Neural progenitor cell (in vitro differentiated cells): ENCODE data around the gene RBFOX1. TPM values are rescaled to one million over a fixed set of nuclear protein-coding genes. Genes with fewer than 3 reads are reported as not detected.

Experiments
- DNase-seq: peaks from one replicate; pipeline ENCODE4 v3.0.0-alpha.2; 2016; ENCODE audit warnings: low spot score
- H2AFZ ChIP-seq: fragments of 200-600 bp; sonication (generic); replicated peaks from 2 replicates; pipeline ENCODE4 v1.6.1; 2016; ENCODE audit warnings: antibody characterized with exemption
- H3F3A ChIP-seq: fragments of 200-600 bp; sonication (generic); 2 replicates; pipeline ENCODE4 v1.6.1; 2016; ENCODE audit warnings: antibody characterized with exemption, low read depth
- H3K27ac ChIP-seq: fragments of 200-600 bp; sonication (generic); 2 replicates; pipeline ENCODE4 v1.5.1; 2016; ENCODE audit warnings: mild to moderate bottlenecking
- H3K27me3 ChIP-seq: fragments of 200-600 bp; sonication (generic); 2 replicates; pipeline ENCODE4 v1.6.1; 2016; ENCODE audit warnings: mild to moderate bottlenecking, moderate library complexity
- H3K36me3 ChIP-seq: fragments of 200-600 bp; sonication (generic); 2 replicates; pipeline ENCODE4 v1.5.1; 2016
- H3K4me1 ChIP-seq: fragments of 200-600 bp; sonication (generic); 2 replicates; pipeline ENCODE4 v1.6.1; 2016; ENCODE audit warnings: mixed run types
- H3K4me2 ChIP-seq: fragments of 200-600 bp; sonication (generic); 2 replicates; pipeline ENCODE4 v1.6.1; 2016
- H3K4me3 ChIP-seq: fragments of 200-600 bp; sonication (generic); 2 replicates; pipeline ENCODE4 v1.5.1; 2016
- H3K79me2 ChIP-seq: fragments of 200-600 bp; sonication (generic); 2 replicates; pipeline ENCODE4 v1.6.1; 2016; ENCODE audit warnings: low read depth
- H3K9ac ChIP-seq: fragments of 200-600 bp; sonication (generic); 2 replicates; pipeline ENCODE4 v1.6.1; 2016
- H3K9me3 ChIP-seq: fragments of 200-600 bp; sonication (generic); 2 replicates; pipeline ENCODE4 v1.5.1; 2016; ENCODE audit warnings: low read depth
- H4K20me1 ChIP-seq: fragments of 200-600 bp; sonication (generic); 2 replicates; pipeline ENCODE4 v1.6.1; 2016; ENCODE audit warnings: low read depth
- H3K27ac Mint-ChIP-seq: 3 replicates; pipeline ENCODE4 v1.8.0; 2021; ENCODE audit warnings: mixed read lengths
- H3K27me3 Mint-ChIP-seq: 2 replicates; pipeline ENCODE4 v1.8.0; 2022; ENCODE audit warnings: low read depth, mild to moderate bottlenecking, inconsistent platforms, moderate library complexity, mixed read lengths; ENCODE audit not compliant: insufficient read depth
- H3K36me3 Mint-ChIP-seq: 3 replicates; pipeline ENCODE4 v1.8.0; 2021; ENCODE audit warnings: mixed read lengths
- H3K4me1 Mint-ChIP-seq: 3 replicates; pipeline ENCODE4 v1.8.0; 2021; ENCODE audit warnings: mixed read lengths
- H3K4me3 Mint-ChIP-seq: 3 replicates; pipeline ENCODE4 v1.8.0; 2021; ENCODE audit warnings: mild to moderate bottlenecking, moderate library complexity, mixed read lengths
- H3K9me3 Mint-ChIP-seq: 3 replicates; pipeline ENCODE4 v1.8.0; 2020; ENCODE audit warnings: mixed read lengths
- CTCF ChIP-seq: fragments of 200-600 bp; sonication (generic); IDR thresholded peaks from 2 replicates; pipeline ENCODE4 v1.5.1; 2017; ENCODE audit warnings: antibody characterized with exemption, mild to moderate bottlenecking
- EZH2 ChIP-seq: fragments of 200-600 bp; sonication (generic); IDR thresholded peaks from 2 replicates; pipeline ENCODE4 v1.6.1; 2017; ENCODE audit warnings: antibody characterized with exemption, mild to moderate bottlenecking, moderate library complexity
- EZH2phosphoT487 ChIP-seq: fragments of 200-600 bp; sonication (generic); IDR thresholded peaks from 2 replicates; pipeline ENCODE4 v1.6.1; 2017; ENCODE audit warnings: antibody characterized with exemption
- small RNA-seq: library from RNA; depleted of rRNA; stranded (forward); fragments of <200 nt; gene quantifications from one replicate; pipeline ENCODE3, GENCODE V24; 2015
- total RNA-seq: library from RNA; depleted of rRNA; stranded (reverse); fragments of >200 nt; gene quantifications from 2 replicates; pipeline ENCODE4 v1.2.3, GENCODE V29; 2015; ENCODE audit warnings: low replicate concordance

RBFOX1 gene
- total RNA-seq, 1 donor from 2014 or later: 1.2 TPM

GRCh38 chr16:7755347-7755882, 422.8 kb downstream of the RBFOX1 start:
- Histone ChIP-seq H3K27ac (no peak overlapping the region), H2AFZ (no peak overlapping the region), H3K27me3 (no peaks in the 10 kb centered on the region), H3K4me3 (no peak overlapping the region), H3K4me1 (no peaks in the 10 kb centered on the region), H3K4me2 (no peak overlapping the region), H3K79me2 (no peaks in the 10 kb centered on the region), H3K9ac (no peak overlapping the region), H3K36me3 (no peaks in the 10 kb centered on the region), H4K20me1 (no peaks in the 10 kb centered on the region), H3K9me3 (no peaks in the 10 kb centered on the region), H3F3A (no peaks in the 10 kb centered on the region)
- peaks cover 9% of the 10 kb centered on the region for H3K27me3 Mint-ChIP-seq
- H3K4me3 Mint-ChIP-seq: no peak overlapping the region
- no peak overlapping the region for H3K27ac Mint-ChIP-seq
- peaks cover 5% of the 10 kb centered on the region for H3K4me1 Mint-ChIP-seq
- H3K36me3 Mint-ChIP-seq: no peaks in the 10 kb centered on the region
- H3K9me3 Mint-ChIP-seq: no peaks in the 10 kb centered on the region
- DNase-seq: no peak
- no peak for TF ChIP-seq CTCF
- no peak for TF ChIP-seq EZH2phosphoT487
- TF ChIP-seq EZH2: no peak

Small RNAs within 50 kb of the gene (small RNA-seq; reads per million reads assigned to genes)
- not detected for gene RF00537
- gene RF00561: not detected
